ENCODE data around the gene SLC44A5.

The SLC44A5 gene

DNA sequence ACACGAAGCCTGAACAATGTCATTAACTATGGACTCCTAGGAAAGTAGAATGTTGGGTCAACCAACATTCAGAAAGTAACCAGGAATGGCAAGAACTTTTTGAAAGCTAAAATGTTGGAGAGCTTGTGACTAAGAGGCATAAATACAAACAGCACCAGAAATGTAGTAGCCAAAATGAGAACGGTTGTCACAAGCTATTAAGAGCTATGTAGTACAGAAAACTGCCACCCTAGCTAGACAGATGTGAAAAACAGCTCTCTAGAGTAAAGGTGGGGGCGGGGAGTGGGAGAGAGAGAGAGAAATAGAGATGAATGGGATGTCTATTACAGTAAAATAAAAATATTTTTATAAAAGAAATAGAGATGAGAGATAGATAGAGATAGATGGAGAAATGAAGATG lies 35.1 kb downstream of the SLC44A5 start:
- DNase-seq (ENCODE audit: low read depth in 2 of 2), result no peak
- H3K4me3 ChIP-seq (replicated peaks in 1 of 2; ENCODE audit: low read depth in 2 of 2, low read length in 2 of 2), result no peak overlapping the region
- TF ChIP-seq, protein P1, sequence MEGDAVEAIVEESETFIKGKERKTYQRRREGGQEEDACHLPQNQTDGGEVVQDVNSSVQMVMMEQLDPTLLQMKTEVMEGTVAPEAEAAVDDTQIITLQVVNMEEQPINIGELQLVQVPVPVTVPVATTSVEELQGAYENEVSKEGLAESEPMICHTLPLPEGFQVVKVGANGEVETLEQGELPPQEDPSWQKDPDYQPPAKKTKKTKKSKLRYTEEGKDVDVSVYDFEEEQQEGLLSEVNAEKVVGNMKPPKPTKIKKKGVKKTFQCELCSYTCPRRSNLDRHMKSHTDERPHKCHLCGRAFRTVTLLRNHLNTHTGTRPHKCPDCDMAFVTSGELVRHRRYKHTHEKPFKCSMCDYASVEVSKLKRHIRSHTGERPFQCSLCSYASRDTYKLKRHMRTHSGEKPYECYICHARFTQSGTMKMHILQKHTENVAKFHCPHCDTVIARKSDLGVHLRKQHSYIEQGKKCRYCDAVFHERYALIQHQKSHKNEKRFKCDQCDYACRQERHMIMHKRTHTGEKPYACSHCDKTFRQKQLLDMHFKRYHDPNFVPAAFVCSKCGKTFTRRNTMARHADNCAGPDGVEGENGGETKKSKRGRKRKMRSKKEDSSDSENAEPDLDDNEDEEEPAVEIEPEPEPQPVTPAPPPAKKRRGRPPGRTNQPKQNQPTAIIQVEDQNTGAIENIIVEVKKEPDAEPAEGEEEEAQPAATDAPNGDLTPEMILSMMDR (IDR thresholded peaks at IDR 0.05; ENCODE audit: low read depth, low read length), result no peak

DNA sequence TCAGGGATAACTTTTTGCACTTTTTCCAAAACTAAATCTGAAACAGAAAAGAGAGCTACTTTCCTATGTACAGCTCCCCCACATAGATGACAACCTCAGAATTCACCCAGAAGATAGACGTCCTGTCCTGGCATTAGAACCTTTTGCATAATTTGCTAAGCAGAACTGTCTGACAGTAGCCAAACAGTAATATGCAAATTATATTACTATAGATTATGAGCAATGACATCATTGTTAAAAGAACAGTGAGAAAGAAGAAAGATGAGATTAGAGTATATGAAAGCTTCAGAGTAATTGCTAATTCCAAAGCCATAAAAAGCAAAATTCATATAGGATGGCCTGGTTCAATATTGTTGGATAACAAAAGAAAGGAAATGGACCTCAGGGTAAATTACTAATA lies 43.7 kb downstream of the SLC44A5 start:
- no peak for DNase-seq (ENCODE audit: low read depth in 2 of 2)
- TF ChIP-seq, protein P1 (IDR thresholded peaks at IDR 0.05; ENCODE audit: low read depth, low read length), result no peak
- no peak overlapping the region for H3K4me3 ChIP-seq (replicated peaks in 1 of 2; ENCODE audit: low read depth in 2 of 2, low read length in 2 of 2)

DNA sequence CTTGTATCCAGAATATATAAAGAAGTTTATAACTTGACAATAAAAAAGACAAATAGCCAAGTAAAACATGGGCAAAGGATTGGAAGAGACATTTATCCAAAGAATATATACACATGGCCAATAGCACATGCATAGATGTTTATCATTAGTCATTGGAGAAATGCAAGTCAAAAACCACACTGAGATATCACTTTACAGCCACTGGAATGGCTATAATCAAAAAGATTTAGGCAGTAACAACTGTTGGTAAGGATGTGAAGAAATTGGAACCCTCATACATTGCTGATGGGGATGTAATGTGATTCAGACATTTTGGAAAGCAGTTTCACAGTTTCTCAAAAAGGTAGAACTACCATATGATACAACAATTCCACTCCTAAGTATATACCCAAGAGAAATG lies 51.1 kb downstream of the SLC44A5 start:
- H3K4me3 ChIP-seq (replicated peaks in 1 of 2; ENCODE audit: low read depth in 2 of 2, low read length in 2 of 2), result no peak overlapping the region
- no peak for DNase-seq (ENCODE audit: low read depth in 2 of 2)
- TF ChIP-seq, protein P1 (IDR thresholded peaks at IDR 0.05; ENCODE audit: low read depth, low read length), result no peak

DNA sequence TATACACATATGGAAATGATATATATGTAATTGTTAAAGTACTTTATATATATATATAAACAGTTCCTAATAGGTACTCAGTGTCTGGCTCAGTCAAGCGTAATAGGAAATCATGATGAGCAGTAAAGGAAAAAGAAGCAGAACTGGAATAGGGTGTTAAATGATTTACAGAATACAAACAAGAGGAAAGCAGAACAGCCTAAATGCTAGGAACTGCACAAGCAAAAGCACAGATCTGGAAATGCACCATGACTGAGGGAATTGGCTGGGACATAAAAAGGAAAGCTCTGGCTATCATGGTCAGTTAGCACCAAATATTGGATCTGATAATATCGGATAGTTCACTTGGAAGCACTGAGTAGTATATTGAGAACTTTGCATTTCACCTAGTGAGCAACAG lies 51.8 kb downstream of the SLC44A5 start:
- H3K4me3 ChIP-seq (replicated peaks in 1 of 2; ENCODE audit: low read depth in 2 of 2, low read length in 2 of 2), result no peak overlapping the region
- no peak for DNase-seq (ENCODE audit: low read depth in 2 of 2)
- TF ChIP-seq, protein P1 (IDR thresholded peaks at IDR 0.05; ENCODE audit: low read depth, low read length), result no peak

DNA sequence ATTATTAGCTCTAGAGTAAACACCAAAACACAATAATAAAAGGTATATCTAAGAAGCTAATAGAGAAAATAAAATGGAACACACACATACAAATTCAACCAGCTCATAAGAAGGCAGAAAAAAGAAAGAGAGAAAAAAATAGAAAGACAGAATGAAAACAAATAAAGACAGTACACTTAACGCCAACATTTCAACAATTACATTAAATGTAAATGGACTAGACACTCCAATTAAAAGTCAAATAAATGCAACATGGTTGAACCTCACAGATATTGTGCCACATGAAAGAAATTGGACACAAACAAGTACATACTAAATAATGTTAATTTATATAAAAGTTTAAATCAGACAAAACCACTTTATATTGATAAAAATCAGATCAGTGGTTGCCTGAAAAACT lies 56.0 kb downstream of the SLC44A5 start:
- no peak overlapping the region for H3K4me3 ChIP-seq (replicated peaks in 1 of 2; ENCODE audit: low read depth in 2 of 2, low read length in 2 of 2)
- no peak for DNase-seq (ENCODE audit: low read depth in 2 of 2)
- TF ChIP-seq, protein P1 (IDR thresholded peaks at IDR 0.05; ENCODE audit: low read depth, low read length), result no peak

DNA sequence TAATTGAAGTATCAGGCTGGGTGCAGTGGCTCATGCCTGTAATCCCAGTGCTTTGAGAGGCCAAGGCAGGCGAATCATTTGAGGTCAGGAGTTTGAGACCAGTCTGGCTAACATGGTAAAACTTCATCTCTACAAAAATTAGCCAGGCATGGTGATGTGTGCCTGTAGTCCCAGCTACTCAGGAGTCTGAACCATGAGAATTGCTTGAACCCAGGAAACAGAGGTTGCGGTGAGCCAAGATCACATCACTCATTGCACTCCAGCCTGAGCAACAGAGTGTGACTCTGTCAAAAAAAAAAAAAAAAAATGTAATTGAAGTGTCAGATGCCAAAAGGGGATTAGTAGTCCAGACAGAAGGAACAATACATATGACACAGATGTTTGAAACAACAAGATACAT lies 56.7 kb downstream of the SLC44A5 start:
- no peak overlapping the region for H3K4me3 ChIP-seq (replicated peaks in 1 of 2; ENCODE audit: low read depth in 2 of 2, low read length in 2 of 2)
- no peak for DNase-seq (ENCODE audit: low read depth in 2 of 2)
- TF ChIP-seq, protein P1 (IDR thresholded peaks at IDR 0.05; ENCODE audit: low read depth, low read length), result no peak

DNA sequence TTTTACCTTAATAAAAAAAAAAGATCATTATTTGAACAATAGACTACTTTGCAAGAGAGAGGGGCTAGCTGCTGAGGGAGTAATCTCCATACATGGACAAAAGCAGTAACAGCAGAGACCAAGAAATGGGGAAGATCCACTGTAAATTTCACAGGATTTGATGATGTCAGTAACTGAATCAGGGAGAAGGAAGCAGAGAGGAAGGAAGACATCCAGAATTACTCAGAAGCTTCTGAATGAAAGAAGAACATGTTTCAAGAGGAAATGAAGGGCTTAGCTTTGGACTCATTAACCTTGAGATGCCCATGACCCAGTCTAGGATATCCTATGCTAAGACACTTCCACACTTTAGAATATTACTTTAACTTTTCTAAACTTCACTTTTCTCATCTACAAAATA lies 60.4 kb downstream of the SLC44A5 start:
- DNase-seq (ENCODE audit: low read depth in 2 of 2), result no peak
- TF ChIP-seq, protein P1 (IDR thresholded peaks at IDR 0.05; ENCODE audit: low read depth, low read length), result no peak
- no peak overlapping the region for H3K4me3 ChIP-seq (replicated peaks in 1 of 2; ENCODE audit: low read depth in 2 of 2, low read length in 2 of 2)
